Kidney tubule cell (primary cell): Measurements from ENCODE around the gene FHL2.
A peak's percentile ranks its signal among the peaks of the same experiment; 100 is the strongest.

Experiments used
- DNase-seq: peaks from one replicate; pipeline ENCODE4 v3.0.0-alpha.2; 2018; ENCODE audit warnings: low spot score

The FHL2 gene

GRCh38 chr2:105422801-105423200 is 23.9 kb upstream of the FHL2 start:
- DNase-seq, result no peak

GRCh38 chr2:105421053-105421452 is 22.2 kb upstream of the FHL2 start:
- no peak for DNase-seq

- no peak for DNase-seq
Observed at GRCh38 chr2:105418522-105418921, 19.7 kb upstream of the FHL2 start.

- DNase-seq, result peak; percentile 27
Observed at GRCh38 chr2:105417857-105418436, 19.1 kb upstream of the FHL2 start.

- DNase-seq, result no peak
Observed at GRCh38 chr2:105416156-105416555, 17.3 kb upstream of the FHL2 start.

GRCh38 chr2:105415007-105415406 is 16.2 kb upstream of the FHL2 start:
- no peak for DNase-seq

GRCh38 chr2:105413206-105413605 is 14.4 kb upstream of the FHL2 start:
- no peak for DNase-seq

- no peak for DNase-seq
Observed at GRCh38 chr2:105412584-105412983, 13.7 kb upstream of the FHL2 start.

GRCh38 chr2:105411720-105412407 is 13.0 kb upstream of the FHL2 start:
- peak; percentile 67 for DNase-seq

- peak; percentile 55 for DNase-seq
Observed at GRCh38 chr2:105410554-105410953, 11.7 kb upstream of the FHL2 start.

GRCh38 chr2:105409717-105410116 is 10.9 kb upstream of the FHL2 start:
- DNase-seq, result peak; percentile 97

GRCh38 chr2:105407946-105408743 is 9.3 kb upstream of the FHL2 start:
- DNase-seq, result no peak

- DNase-seq, result no peak
Observed at GRCh38 chr2:105406221-105406620, 7.4 kb upstream of the FHL2 start.

GRCh38 chr2:105405291-105405690 is 6.4 kb upstream of the FHL2 start:
- peak; percentile 71 for DNase-seq

- no peak for DNase-seq
Observed at GRCh38 chr2:105404736-105405135, 5.9 kb upstream of the FHL2 start.

- DNase-seq, result peak; percentile 100
Observed at GRCh38 chr2:105403783-105404698, 5.2 kb upstream of the FHL2 start.

- no peak for DNase-seq
Observed at GRCh38 chr2:105403241-105403782, 4.5 kb upstream of the FHL2 start.

GRCh38 chr2:105402809-105403208 is 4.0 kb upstream of the FHL2 start:
- DNase-seq, result no peak

GRCh38 chr2:105401867-105402266 is 3.0 kb upstream of the FHL2 start:
- DNase-seq, result no peak

- DNase-seq, result no peak
Observed at GRCh38 chr2:105400138-105400540, 1.3 kb upstream of the FHL2 start.

GRCh38 chr2:105399207-105399861 is 483 bp upstream of the FHL2 start:
- DNase-seq, result no peak
